ENCODE measurements around the gene TMEM80.

Gene TMEM80

GRCh38 chr11:704781-705645 is 9.4 kb downstream of the TMEM80 start:
- H3K4me3 ChIP-seq (ENCODE audit: low read depth, low read length), result peak overlapping the region; percentile 61
- peak; percentile 89 for DNase-seq (ENCODE audit: low read depth)
- no peak for TF ChIP-seq CTCF (IDR thresholded peaks at IDR 0.05; ENCODE audit: control insufficient read depth, extremely low read depth, insufficient read depth)

DNA sequence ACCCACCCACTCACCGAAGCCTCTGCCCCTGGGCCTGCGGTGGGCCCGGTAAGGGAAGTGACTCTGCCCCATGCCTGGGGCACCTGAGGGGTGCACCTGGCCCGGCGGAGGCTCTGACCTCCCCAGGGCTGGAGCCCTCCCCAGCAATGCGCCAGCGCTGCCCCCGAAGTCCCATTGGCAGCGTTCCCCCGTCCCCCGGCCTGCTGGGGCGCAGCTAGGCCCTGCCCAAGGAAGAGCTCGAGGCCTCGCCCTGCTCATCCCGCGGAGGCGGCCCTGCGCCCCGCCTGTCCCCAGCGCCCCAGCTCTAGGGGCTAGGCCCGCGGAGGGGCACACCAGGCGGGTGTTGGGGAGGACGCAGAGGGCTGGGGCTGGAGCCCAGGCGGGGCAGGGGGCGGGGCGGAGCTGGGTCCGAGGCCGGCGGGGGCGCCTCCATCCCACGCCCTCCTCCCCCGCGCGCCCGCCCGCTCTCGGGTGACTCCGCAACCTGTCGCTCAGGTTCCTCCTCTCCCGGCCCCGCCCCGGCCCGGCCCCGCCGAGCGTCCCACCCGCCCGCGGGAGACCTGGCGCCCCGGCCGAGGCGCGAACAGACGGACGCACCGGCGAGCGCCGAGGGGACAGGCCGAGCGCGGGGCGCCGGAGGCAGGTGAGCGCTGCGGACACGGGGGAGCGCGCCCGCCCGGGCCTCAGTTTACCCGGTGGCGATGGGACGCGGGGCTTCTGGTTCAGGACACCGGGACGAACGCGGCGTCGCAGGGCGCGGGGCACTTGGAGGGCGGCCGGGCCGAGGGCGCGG is 10.2 kb downstream of the TMEM80 start, which contains the start of gene EPS8L2:
TSS of gene EPS8L2 (plus strand) at position 586 of the 793 bp plus-strand sequence. CDS start 3,177 bp downstream, outside the sequence.
- no peak for TF ChIP-seq CTCF (IDR thresholded peaks at IDR 0.05; ENCODE audit: control insufficient read depth, extremely low read depth, insufficient read depth)
- no peak for DNase-seq (ENCODE audit: low read depth)
- H3K4me3 ChIP-seq (ENCODE audit: low read depth, low read length), result peak within 1 kb of the TSS; percentile 61

GRCh38 chr11:706439-706956 is 10.9 kb downstream of the TMEM80 start:
- H3K4me3 ChIP-seq (ENCODE audit: low read depth, low read length), result peak overlapping the region; percentile 61
- TF ChIP-seq CTCF (IDR thresholded peaks at IDR 0.05; ENCODE audit: control insufficient read depth, extremely low read depth, insufficient read depth), result no peak
- no peak for DNase-seq (ENCODE audit: low read depth)

DNA sequence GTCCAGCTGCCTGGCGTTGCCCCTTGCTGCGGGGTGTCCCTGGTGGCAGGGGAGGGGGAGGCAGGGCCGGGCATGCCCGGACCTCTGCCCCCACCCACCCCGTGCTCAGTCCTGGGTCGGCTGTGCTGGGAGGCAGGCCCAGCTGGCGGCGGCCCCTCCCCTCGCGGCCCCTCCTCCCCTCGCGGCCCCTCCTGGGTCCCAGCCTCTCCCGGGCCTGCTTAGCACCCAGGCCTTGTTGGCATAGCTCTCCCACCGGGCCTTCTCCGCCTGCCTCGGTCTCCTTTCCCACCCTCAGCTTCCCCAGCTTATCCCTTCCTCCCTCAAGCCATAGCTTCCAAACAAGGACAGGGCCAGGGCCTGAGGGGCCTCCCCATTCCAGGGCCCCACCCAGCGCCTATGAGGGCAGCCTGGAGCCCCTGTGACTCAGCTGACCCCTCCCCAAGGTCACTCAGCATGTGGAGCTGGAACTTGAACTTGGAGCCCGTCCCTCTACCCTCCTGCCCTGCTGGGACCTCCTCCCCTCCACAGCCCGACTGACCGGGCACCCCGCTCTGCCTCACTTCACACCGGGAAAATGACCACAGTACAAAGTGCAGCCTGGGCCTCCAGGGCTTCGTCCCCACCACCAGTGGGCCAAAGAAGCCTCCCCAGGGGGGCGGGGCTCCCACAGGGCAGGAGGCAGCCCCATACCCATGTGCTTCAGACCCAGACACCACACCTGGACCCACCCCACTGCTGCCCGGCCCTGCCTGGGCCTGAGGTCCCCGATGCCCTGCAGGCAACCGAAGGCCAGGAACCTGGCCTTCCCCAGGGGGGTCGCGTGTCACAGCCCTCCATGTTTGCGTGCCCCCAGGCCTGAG is 11.6 kb downstream of the TMEM80 start:
- DNase-seq (ENCODE audit: low read depth), result no peak
- TF ChIP-seq CTCF (IDR thresholded peaks at IDR 0.05; ENCODE audit: control insufficient read depth, extremely low read depth, insufficient read depth), result 0 out of 2 replicates have a peak, but pooled peaks have one; percentile 8
- peak overlapping the region; percentile 61 for H3K4me3 ChIP-seq (ENCODE audit: low read depth, low read length)

DNA sequence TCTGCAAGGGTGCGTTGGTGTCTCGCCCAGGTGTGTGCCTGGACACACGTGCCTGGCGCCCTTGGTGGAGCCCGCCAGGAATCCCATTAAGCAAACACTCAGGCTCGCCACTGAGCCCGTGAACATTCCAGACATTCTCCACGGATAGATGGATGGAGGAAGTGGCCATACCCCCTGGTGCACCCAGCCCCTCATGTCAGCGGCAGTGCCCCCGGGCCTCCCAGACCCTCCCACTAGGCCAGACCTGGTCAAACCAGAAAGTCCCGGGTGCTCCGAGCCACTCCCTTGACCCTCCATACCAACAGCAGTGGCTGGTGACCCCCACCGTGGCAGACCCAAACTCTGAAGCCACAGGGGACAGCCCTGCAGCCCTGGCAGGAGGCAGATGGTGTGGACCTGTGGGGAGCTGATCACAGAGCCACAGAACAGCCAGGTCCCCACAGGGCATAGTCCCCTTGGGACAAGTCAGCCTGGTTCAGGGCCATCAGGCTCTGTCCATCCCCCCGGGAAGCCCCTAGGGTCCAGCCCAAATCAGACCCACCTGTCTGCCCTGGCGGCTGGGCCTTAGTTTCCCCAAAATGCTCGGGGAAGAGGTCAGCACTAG is 12.3 kb downstream of the TMEM80 start:
- no peak for DNase-seq (ENCODE audit: low read depth)
- H3K4me3 ChIP-seq (ENCODE audit: low read depth, low read length), result peak overlapping the region; percentile 61
- TF ChIP-seq CTCF (IDR thresholded peaks at IDR 0.05; ENCODE audit: control insufficient read depth, extremely low read depth, insufficient read depth), result no peak

DNA sequence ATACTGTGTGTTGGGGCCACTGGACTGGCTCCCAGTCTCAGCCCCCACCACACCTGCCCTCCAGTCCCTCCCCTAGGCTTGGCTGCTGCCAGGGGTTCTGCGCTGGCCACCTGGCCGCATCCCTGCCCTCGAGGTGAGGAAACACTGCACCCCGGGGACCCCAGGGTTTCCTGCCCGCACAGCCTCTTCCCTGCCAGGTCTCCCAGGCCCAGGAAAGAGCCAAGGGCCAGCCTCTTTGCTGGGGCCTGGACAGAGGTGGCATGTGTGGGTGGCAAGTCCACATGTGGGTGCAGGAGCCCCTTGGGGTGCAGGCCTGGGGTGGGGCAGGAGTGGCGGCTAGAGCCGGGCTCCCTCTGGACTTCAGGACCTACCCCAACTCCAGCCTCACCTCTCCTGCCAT is 12.9 kb downstream of the TMEM80 start:
- DNase-seq (ENCODE audit: low read depth), result no peak
- no peak for TF ChIP-seq CTCF (IDR thresholded peaks at IDR 0.05; ENCODE audit: control insufficient read depth, extremely low read depth, insufficient read depth)
- no peak overlapping the region for H3K4me3 ChIP-seq (ENCODE audit: low read depth, low read length)

Data from LNCaP clone FGC (cell line).